Calu3 (cell line): ENCODE data around the gene VPS41. TPM values are rescaled to one million over a fixed set of nuclear protein-coding genes. Genes with fewer than 3 reads are reported as not detected.
A peak's percentile ranks its signal among the peaks of the same experiment; 100 is the strongest.

Experiments
- BruUV-seq: library from RNA; stranded (reverse); fragments of 400-500 nt; replicated peaks from 2 replicates; lab custom pipeline; 2021; lab: Mats Ljungman, UMichigan
- CTCF ChIA-PET: fragments of 300-600 bp; sonication (Branson Sonifier 250); formaldehyde crosslinking; loops from one replicate; lab custom pipeline; 2022; ENCODE audit warnings: antibody characterized with exemption; lab: Charles Lee
- DNase-seq: peaks from one replicate; pipeline ENCODE4 v3.0.0; 2022
- H3K27ac Mint-ChIP-seq: one replicate; pipeline ENCODE4 v1.8.0; 2022; ENCODE audit warnings: mixed read lengths; ENCODE audit not compliant: unreplicated experiment
- H3K27me3 Mint-ChIP-seq: one replicate; pipeline ENCODE4 v1.8.0; 2022; ENCODE audit warnings: mixed read lengths; ENCODE audit not compliant: unreplicated experiment
- H3K36me3 Mint-ChIP-seq: one replicate; pipeline ENCODE4 v1.8.0; 2022; ENCODE audit warnings: mild to moderate bottlenecking, moderate library complexity, mixed read lengths; ENCODE audit not compliant: insufficient read depth, unreplicated experiment
- H3K4me1 Mint-ChIP-seq: one replicate; pipeline ENCODE4 v1.8.0; 2022; ENCODE audit warnings: mild to moderate bottlenecking, low read depth, mixed read lengths; ENCODE audit not compliant: unreplicated experiment
- H3K4me3 Mint-ChIP-seq: one replicate; pipeline ENCODE4 v1.8.0; 2022; ENCODE audit warnings: mild to moderate bottlenecking, low read depth, moderate library complexity, mixed read lengths; ENCODE audit not compliant: unreplicated experiment
- H3K9me3 Mint-ChIP-seq: one replicate; pipeline ENCODE4 v1.8.0; 2022; ENCODE audit warnings: low read depth, mixed read lengths; ENCODE audit not compliant: unreplicated experiment
- CTCF ChIP-seq: fragments of 200-600 bp; IDR thresholded peaks from one replicate; pipeline ENCODE4 v1.8.0; 2022; ENCODE audit warnings: antibody characterized with exemption; ENCODE audit not compliant: unreplicated experiment
- intact Hi-C: fragments of 100-400 bp; cut with micrococcal nuclease; formaldehyde crosslinking; loops from one replicate; pipeline ENCODE4 v1.10.0; 2022; ENCODE audit not compliant: unreplicated experiment
- total RNA-seq: library from RNA; stranded (reverse); gene quantifications from 2 replicates; pipeline ENCODE4 v1.2.3, GENCODE V29; 2022

The VPS41 gene
- total RNA-seq, 1 experiment from 2014 or later, result 292 TPM

GRCh38 chr7:38756521-38756920, 152.5 kb downstream of the VPS41 start:
- peaks cover 44% of the 10 kb centered on the region for H3K36me3 Mint-ChIP-seq
- CTCF ChIA-PET, result interaction anchor here (0.5 kb wide), 1 partner anchor 114 kb away, joined by 4 read pairs; no protein-coding TSS in a partner anchor
- no peak overlapping the region for H3K27ac Mint-ChIP-seq
- intact Hi-C loops, result no loop called here
- DNase-seq, result no peak
- H3K4me1 Mint-ChIP-seq, result no peaks in the 10 kb centered on the region
- TF ChIP-seq CTCF, result no peak
- H3K27me3 Mint-ChIP-seq, result no peaks in the 10 kb centered on the region
- H3K9me3 Mint-ChIP-seq, result no peaks in the 10 kb centered on the region
- no TSS peak for BruUV-seq
- no peak overlapping the region for H3K4me3 Mint-ChIP-seq

- intact Hi-C loops, result no loop called here
- no peaks in the 10 kb centered on the region for H3K9me3 Mint-ChIP-seq
- DNase-seq, result no peak
- H3K4me3 Mint-ChIP-seq, result no peak overlapping the region
- H3K27me3 Mint-ChIP-seq, result no peaks in the 10 kb centered on the region
- H3K27ac Mint-ChIP-seq, result no peak overlapping the region
- no TSS peak for BruUV-seq
- no peaks in the 10 kb centered on the region for H3K4me1 Mint-ChIP-seq
- CTCF ChIA-PET, result no interaction called here
- TF ChIP-seq CTCF, result no peak
- H3K36me3 Mint-ChIP-seq, result peaks cover 49% of the 10 kb centered on the region
Observed at GRCh38 chr7:38753347-38753746, 155.6 kb downstream of the VPS41 start.

- no peak overlapping the region for H3K4me3 Mint-ChIP-seq
- DNase-seq, result no peak
- intact Hi-C loops, result no loop called here
- CTCF ChIA-PET, result no interaction called here
- H3K9me3 Mint-ChIP-seq, result no peaks in the 10 kb centered on the region
- no TSS peak for BruUV-seq
- no peaks in the 10 kb centered on the region for H3K4me1 Mint-ChIP-seq
- H3K27ac Mint-ChIP-seq, result no peak overlapping the region
- TF ChIP-seq CTCF, result no peak
- H3K27me3 Mint-ChIP-seq, result no peaks in the 10 kb centered on the region
- H3K36me3 Mint-ChIP-seq, result peaks cover 46% of the 10 kb centered on the region
Observed at GRCh38 chr7:38751416-38751815, 157.6 kb downstream of the VPS41 start.

GRCh38 chr7:38748056-38748610, 160.9 kb downstream of the VPS41 start:
- peaks cover 42% of the 10 kb centered on the region for H3K36me3 Mint-ChIP-seq
- no peaks in the 10 kb centered on the region for H3K27me3 Mint-ChIP-seq
- intact Hi-C loops, result no loop called here
- H3K4me1 Mint-ChIP-seq, result no peaks in the 10 kb centered on the region
- no TSS peak for BruUV-seq
- TF ChIP-seq CTCF, result peak; percentile 59
- no peaks in the 10 kb centered on the region for H3K9me3 Mint-ChIP-seq
- CTCF ChIA-PET, result interaction anchor here (0.6 to 0.7 kb wide), 3 partner anchors 24 to 772 kb away, joined by 3 to 9 read pairs (median 3); no protein-coding TSS in a partner anchor
- no peak overlapping the region for H3K27ac Mint-ChIP-seq
- DNase-seq, result peak; percentile 19
- H3K4me3 Mint-ChIP-seq, result no peak overlapping the region
